Measurements from ENCODE around the gene TRIM46. TPM values are rescaled to one million over a fixed set of nuclear protein-coding genes. Genes with fewer than 3 reads are reported as not detected.

Gene TRIM46
- total and polyA plus RNA-seq, 9 of the 15 experiments (the other 6 are each of a cell fraction or from before 2014, with no cell fraction given), result 0.05 to 0.60 (median 0.16) TPM; not detected in 3

DNA sequence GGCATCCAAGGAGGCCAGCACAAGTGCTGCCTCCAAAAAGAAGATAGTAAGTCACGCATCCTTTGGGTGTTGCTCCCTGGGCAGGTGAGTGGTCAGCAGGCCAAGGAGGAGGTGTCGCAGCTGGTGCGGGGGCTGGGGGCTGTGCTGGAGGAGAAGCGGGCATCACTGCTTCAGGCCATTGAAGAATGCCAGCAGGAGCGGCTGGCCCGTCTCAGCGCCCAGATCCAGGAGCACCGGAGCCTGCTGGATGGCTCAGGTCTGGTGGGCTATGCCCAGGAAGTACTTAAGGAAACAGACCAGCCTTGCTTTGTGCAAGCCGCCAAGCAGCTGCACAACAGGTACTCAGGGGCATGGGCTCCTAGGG, 4.3 kb downstream of the TRIM46 start:
- no peak overlapping the region for H3K9ac ChIP-seq (ENCODE audit: insufficient read depth in 1 of 2, low read depth in 2 of 2, low read length in 2 of 2)

More for the DNA sequence above, 4.3 kb downstream of the TRIM46 start:
- DNase-seq (ENCODE audit: extremely low read depth in 1 of 4, low spot score in 3 of 4) (no peak), ATAC-seq (no peak), FAIRE-seq (no peak)
- 82% methylated on average over 9 of the region's 9 CpGs for WGBS (ENCODE audit: insufficient coverage, low coverage, missing lambda C conversion rate)
- Histone ChIP-seq H3K4me1 (replicated peaks in 1 of 2; ENCODE audit: control insufficient read depth in 2 of 2, insufficient read depth in 2 of 2, low read length in 2 of 2) (peaks cover 15 to 65% of the 10 kb centered on the region in 2 experiments; a peak in 4 of 5 replicates), H3K79me2 (ENCODE audit: control insufficient read depth, insufficient read depth, low read length) (peaks cover 2% of the 10 kb centered on the region), H3K4me3 (no peak overlapping the region), H3K27ac (ENCODE audit: extremely low read depth, low read depth, low read length) (no peak overlapping the region), H3K27me3 (ENCODE audit: control insufficient read depth in 2 of 2, insufficient read depth in 2 of 2, low read length in 2 of 2) (no peaks in the 10 kb centered on the region), H3K9me3 (replicated peaks; ENCODE audit: control insufficient read depth, insufficient read depth, low read depth, low read length) (no peaks in the 10 kb centered on the region), H3K36me3 (ENCODE audit: control insufficient read depth, insufficient read depth, low read length) (no peaks in the 10 kb centered on the region), H4K20me1 (replicated peaks; ENCODE audit: control insufficient read depth, insufficient read depth, low read length) (no peaks in the 10 kb centered on the region), H2AFZ (ENCODE audit: low read depth, low read length) (no peak overlapping the region), H3K4me2 (ENCODE audit: insufficient read depth, low read length) (no peak overlapping the region), H3K9me1 (ENCODE audit: control insufficient read depth, insufficient read depth, low read length) (no peaks in the 10 kb centered on the region)
- in situ Hi-C loops (cut with MboI), result no loop called here
- TF ChIP-seq CBX2 (IDR thresholded peaks at IDR 0.05; ENCODE audit: insufficient read depth, low read length, poor library complexity, severe bottlenecking) (no peak), RBM34 (IDR thresholded peaks at IDR 0.05; ENCODE audit: borderline replicate concordance, insufficient read depth, low read length) (no peak), ZNF551 (CRISPR knock-in tag; IDR thresholded peaks at IDR 0.05) (no peak), PTBP1 (IDR thresholded peaks at IDR 0.05; ENCODE audit: low read depth, low read length) (no peak), SIX5 (IDR thresholded peaks at IDR 0.05; ENCODE audit: borderline replicate concordance in 1 of 2, insufficient read depth in 1 of 2, low read depth in 1 of 2, low read length in 2 of 2) (no peak), GABPB2 (CRISPR knock-in tag; conservative IDR thresholded peaks at IDR 0.05) (no peak), NCOA6 (IDR thresholded peaks at IDR 0.05) (no peak), XRCC3 (IDR thresholded peaks at IDR 0.05) (no peak), PRPF4 (IDR thresholded peaks at IDR 0.05; ENCODE audit: insufficient read depth, low read depth, low read length, poor library complexity, severe bottlenecking) (no peak), BACH1 (tag; IDR thresholded peaks at IDR 0.05) (no peak)
- CTCF ChIA-PET (ENCODE audit: low intra/inter-chr PET ratio), result interaction anchor here (2.3 kb wide), 1 partner anchor 49 kb away, joined by 17 read pairs; no protein-coding TSS in a partner anchor
- POLR2A ChIA-PET, result interaction anchor here (1.4 kb wide), 1 partner anchor 62 kb away, joined by 4 read pairs; no protein-coding TSS in a partner anchor
- intact Hi-C loops (cut with micrococcal nuclease), result no loop called here
- BruUV-seq (replicated peaks), result no TSS peak
